HG03378 (cell line): ENCODE data around the gene IBSP.

Experiments
- ATAC-seq: cut with Tn5 transposase; IDR thresholded peaks from one replicate; pipeline ENCODE4 v1.9.1; 2021; ENCODE audit warnings: mild to moderate bottlenecking, moderate library complexity; ENCODE audit not compliant: unreplicated experiment

IBSP gene

GRCh38 chr4:87799301-87800113 is at the start of gene IBSP:
Gene IBSP (plus strand): TSS chr4:87799554. CDS start chr4:87802362, 2,808 bp downstream.
- ATAC-seq = no peak

- ATAC-seq = no peak
Observed at GRCh38 chr4:87749883-87750282, 49.5 kb upstream of the IBSP start.

- no peak for ATAC-seq
Observed at GRCh38 chr4:87758270-87758669, 41.1 kb upstream of the IBSP start.

GRCh38 chr4:87762311-87762710 is 37.0 kb upstream of the IBSP start:
- ATAC-seq = no peak

DNA sequence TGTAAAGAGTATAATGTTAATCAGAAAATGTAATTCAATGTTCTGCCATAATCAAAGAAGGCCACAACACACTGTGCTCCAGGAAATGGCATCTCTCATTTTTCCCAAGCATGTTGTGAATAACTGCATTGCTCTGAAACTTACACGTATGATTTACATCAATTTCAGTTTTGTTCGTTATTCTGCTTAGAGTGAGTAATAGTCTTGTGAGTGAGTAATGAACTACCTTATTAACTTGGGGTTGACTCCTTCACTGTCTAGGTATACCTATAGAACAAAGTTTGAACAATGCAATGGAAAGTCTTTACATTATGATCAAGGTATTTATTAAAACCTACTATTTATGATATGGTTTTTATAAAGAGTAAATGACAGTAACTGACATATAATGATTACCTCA is 17.8 kb upstream of the IBSP start:
- no peak for ATAC-seq

- ATAC-seq = no peak
Observed at GRCh38 chr4:87783781-87784180, 15.6 kb upstream of the IBSP start.

DNA sequence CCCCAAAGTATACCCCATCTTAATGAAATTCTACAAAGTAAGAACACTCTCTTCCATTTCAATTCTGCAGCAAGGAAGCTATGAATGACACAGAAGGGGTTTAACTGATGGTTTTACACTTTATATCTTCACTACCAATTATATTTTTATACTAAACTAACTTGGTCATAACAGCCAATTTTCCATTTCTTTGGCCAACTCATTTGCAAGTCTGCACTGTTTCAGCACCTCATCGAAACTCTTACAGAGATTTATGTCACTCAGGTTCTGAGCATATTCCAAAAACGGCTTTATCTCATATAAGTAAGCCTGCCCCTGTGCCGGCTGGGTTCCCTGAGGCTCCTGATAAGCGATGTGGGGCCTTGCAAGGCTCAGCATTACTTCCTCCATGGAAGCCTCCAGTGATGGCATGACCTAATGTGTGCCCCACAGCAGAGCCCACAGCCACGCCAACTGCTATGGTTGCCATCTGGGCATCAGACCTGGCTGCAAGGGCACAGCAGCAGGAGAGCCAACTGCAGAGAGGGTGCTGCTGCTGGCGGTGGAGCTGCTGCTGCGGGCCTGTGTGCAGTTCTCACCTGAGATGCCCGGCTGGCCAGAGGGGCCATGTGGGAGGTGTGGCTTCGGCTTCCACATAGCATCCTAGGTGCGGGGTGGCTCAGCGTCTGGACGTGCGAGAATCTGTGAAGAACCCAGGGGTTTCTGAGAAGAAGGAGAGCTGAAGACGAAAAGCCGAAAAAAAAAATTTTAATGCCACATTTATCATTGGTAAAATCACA is 13.4 kb upstream of the IBSP start:
- no peak for ATAC-seq

DNA sequence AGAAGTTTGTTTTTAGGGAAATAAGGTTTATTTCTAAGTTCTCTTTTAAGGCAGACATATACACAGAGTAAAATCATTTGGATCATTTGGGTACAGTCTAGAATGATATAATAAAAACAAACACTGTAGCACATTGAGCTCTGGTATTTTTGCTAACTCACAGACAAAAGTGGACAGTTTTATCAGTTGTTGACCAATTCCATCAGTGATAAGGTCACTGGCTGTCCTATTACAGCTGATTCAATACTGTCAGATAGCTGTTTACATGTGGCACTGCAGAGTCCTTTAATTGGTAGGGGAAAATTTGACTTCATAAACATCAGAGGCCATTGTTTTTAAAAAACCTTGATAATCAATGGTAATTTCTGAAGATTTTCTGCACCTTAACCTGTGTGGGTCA is 3.5 kb downstream of the IBSP start:
- ATAC-seq = no peak

DNA sequence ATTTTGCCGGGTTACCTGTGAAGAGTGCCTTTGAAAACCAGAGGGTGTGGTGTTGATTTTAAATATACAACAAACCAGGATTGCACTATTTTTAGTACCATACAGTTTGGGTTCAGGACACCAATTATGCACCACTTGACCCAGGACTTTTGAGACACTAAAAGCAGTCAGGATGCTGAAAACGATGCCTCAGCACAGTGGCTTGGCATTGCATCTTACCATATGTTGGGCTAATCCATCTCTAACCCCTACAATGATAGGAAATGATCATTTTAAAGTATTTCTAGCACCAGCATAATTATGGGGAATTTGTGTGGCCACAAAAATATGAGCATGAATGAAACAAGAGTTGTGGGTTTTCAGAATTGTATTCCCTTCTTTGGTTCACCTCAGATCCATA is 4.1 kb downstream of the IBSP start:
- no peak for ATAC-seq

DNA sequence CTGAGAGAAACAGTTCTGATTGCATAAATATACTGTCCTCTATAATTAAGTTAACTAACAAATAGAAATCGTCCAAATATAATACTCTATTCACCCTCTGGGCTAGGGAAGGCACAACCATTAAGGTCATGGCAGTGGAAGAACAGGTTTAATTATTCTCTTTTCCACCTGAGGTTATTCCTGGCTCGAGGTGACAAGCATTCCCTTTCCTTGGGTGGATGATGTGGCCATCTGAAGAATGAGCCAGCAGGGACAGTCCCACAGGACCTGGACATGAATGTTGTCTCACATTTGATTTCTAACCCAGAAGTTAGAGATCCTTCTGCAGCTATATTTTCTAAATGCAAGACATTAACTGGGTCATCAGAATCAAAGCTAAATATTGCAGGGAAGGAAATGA is 5.5 kb downstream of the IBSP start:
- ATAC-seq = no peak

GRCh38 chr4:87805971-87806370 is 6.6 kb downstream of the IBSP start:
- ATAC-seq = no peak

GRCh38 chr4:87806520-87806919 is 7.2 kb downstream of the IBSP start:
- ATAC-seq = no peak

- no peak for ATAC-seq
Observed at GRCh38 chr4:87807402-87807801, 8.0 kb downstream of the IBSP start.

DNA sequence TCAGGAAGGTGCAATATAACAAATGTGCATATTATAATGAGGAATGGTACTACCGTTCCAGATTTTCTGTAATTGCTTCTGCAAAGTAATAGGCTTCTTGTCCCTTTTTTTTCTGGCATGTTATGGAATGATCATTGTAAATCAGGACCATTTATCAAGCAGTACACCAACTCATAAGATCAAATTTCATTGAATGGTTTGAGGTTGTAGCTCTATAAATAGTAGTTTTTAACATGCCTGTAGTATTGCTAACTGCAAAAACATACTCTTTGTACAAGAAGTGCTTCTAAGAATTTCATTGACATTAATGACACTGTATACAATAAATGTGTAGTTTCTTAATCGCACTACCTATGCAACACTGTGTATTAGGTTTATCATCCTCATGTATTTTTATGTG is 12.6 kb downstream of the IBSP start:
- ATAC-seq = no peak

- no peak for ATAC-seq
Observed at GRCh38 chr4:87819281-87819919, 20.0 kb downstream of the IBSP start.

- ATAC-seq = no peak
Observed at GRCh38 chr4:87823200-87823599, 23.8 kb downstream of the IBSP start.

DNA sequence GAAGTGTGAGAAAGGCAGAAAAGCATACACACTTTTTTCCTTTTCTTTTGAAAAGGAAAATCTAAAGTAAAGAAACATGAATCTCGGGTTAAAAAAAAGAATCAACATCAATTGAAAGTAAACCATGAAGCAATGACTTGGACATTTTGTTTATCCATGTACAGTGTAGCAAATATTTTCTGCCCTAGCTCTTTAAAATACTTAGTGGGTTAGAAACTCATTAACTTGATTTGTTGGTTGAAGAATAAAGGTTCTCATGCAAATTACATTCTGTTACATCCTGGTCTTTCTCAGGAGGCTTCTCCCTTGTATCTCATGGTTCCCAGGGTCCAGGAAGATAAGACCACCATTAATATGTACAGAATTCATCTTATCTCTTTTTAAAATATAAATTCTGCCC is 24.4 kb downstream of the IBSP start:
- no peak for ATAC-seq

GRCh38 chr4:87824352-87824751 is 25.0 kb downstream of the IBSP start:
- no peak for ATAC-seq

- no peak for ATAC-seq
Observed at GRCh38 chr4:87832669-87833068, 33.3 kb downstream of the IBSP start, which contains the start of gene MEPE. Gene MEPE (plus strand): TSS chr4:87832969. CDS start chr4:87834715, 1,746 bp downstream.

DNA sequence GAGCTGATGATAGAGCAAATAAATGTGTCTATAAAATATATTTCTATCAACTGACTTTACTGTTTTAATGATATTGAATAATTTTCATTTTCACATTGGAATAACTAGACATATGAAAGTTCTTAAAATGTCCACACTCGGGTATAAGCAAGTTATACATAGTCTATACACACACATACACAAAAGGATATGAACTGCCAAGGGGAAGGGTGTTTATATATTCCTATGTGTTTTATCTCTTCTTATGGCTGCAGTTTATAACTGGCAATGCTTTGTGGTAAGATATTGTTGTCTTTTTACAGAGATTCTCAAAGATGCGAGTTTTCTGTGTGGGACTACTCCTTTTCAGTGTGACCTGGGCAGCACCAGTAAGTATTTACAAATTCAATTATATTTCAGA is 35.0 kb downstream of the IBSP start:
- no peak for ATAC-seq

DNA sequence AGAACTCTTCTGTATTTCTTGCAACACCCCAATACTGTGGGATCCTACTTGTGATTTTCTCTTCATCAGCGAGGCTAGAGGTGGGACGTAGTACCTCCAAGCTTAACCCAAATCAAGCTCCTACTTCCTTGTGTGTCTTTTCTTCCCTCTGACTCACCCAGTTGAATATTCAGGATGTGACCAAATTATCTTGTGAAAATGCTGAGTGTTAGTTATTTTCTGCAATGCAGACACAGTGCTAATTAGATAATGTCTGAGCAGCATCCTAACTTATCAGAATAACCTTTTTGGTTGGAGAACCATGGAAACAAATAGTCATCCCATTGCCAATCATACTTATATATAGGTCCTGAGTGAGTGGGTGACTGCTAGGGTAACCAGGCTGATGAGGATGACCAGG is 35.8 kb downstream of the IBSP start:
- ATAC-seq = no peak

GRCh38 chr4:87835743-87836142 is 36.4 kb downstream of the IBSP start:
- no peak for ATAC-seq
